HG02973 (cell line): ENCODE data around the gene AP5S1.

Experiments used
- ATAC-seq: cut with Tn5 transposase; IDR thresholded peaks from one replicate; pipeline ENCODE4 v1.9.1; 2021; ENCODE audit warnings: moderate library complexity; ENCODE audit not compliant: unreplicated experiment

Gene AP5S1

GRCh38 chr20:3820048-3820900 lies at the start of gene AP5S1:
TSS of gene AP5S1 (plus strand) at chr20:3820547. CDS start at chr20:3822118, 1,571 bp downstream.
- peak; percentile 73 for ATAC-seq

DNA sequence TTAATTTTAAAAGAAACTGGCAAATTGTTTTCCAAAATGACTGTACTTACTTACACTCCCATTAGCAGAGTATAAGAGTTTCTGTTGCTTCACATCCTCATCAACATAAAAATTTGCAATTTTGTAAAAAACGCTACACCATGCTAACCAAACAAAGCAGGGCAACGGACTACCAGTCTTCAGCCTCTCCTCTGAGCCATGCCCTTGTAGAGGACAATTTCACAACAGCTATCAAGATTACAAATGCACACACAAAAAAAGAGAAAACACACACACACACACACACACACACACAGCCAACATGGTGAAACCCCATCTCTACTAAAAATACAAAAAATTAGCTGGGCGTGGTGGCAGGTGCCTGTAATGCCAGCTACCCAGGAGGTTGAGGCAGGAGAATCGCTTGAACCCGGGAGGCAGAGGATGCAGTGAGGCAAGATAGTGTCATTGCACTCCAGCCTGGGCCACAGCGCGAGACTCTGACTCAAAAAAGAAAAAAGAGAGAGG lies 48.7 kb upstream of the AP5S1 start:
- ATAC-seq: no peak

GRCh38 chr20:3775457-3776108 lies 44.8 kb upstream of the AP5S1 start:
- no peak for ATAC-seq

DNA sequence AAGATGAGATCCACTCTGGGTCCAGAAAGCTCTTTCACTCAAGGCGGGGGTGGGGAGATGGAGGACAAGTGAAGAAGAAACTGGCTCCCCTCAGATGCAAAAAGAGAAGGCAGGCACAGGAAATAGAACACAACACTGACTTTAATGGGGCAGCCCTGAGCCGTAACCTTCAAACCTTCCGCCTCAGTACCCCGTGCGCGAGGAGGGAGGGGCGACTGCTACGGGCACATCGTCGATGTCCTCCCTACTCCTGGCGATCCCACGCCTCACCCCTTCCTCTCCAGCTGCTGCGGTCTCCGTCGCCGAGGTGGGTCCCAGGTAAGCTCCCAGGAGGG lies 43.0 kb upstream of the AP5S1 start:
- ATAC-seq: no peak

DNA sequence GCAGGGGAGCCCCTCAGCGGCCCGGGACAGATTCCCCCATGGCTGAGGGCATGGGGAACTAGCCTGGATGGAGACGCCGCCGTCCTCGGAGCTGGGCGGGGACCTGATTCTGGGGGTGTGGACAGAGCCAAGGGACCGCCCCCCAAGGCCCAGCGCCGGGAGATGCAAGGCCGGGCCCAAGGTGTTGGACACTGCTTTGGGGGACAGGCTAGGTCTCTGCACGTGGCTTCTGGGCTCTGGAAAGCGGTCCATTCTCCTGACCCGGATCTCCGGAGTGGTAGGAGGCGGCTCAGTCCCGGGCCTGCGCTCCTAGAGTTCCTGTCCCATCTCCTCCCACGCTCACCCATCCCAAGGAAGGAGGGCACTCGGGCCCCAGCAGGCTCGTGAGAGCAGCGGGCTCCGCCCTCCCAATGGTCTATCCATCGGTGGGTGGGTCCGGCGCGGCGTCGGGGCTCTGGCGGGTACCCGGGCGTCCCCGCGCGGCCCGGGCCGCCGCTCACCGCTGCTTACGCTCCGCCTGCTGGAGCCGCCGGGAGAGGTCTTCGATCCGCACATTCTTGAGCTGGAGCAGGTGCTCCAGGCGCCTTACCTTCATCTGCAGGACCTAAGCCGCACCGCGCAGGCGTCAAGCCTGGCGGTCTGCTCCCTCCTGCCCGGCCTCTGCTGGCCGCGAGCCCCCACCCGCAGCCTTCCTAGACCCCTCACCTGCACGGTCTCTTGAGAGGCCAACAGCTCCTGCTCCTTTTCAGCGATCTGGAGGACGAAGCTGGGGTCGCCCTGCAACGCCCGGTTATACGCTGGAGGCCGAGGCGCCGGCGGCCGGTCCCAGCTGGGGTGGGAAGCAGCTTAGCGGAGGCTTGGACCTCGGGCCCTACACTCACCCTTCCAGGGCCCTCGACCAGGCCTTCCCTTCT lies 42.4 kb upstream of the AP5S1 start:
- ATAC-seq: no peak

GRCh38 chr20:3778976-3779375 lies 41.4 kb upstream of the AP5S1 start:
- no peak for ATAC-seq

- no peak for ATAC-seq
These were observed 39.0 kb upstream of the AP5S1 start, which contains the start of gene SPEF1 for GRCh38 chr20:3781153-3781910. TSS of gene SPEF1 (minus strand) at chr20:3781448. CDS start at chr20:3781287, 161 bp downstream.

GRCh38 chr20:3782597-3782996 lies 37.8 kb upstream of the AP5S1 start:
- ATAC-seq: no peak

DNA sequence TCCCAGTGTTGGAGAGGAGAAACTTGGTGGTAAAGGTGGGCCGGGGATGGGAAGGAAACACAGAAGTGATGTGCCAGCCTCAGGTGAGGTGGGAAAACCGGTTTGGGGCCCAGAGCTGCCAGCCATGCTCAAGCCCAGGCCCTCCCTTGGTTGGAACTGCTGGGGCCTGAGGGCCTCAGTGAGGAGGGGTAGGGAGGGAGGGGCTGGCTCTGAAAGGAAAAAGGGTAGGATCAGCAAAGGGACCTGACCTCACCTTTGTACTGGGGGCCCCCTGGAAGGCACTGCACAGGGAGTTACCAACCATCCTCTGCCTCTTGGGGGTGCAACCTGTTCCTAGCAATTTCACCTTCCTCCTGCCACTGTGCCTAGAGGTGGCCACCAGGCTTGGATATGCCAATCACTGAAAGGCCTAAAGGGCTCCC lies 37.3 kb upstream of the AP5S1 start:
- no peak for ATAC-seq

GRCh38 chr20:3783511-3784195 lies 36.7 kb upstream of the AP5S1 start:
- ATAC-seq: no peak

GRCh38 chr20:3784216-3784853 lies 36.0 kb upstream of the AP5S1 start:
- ATAC-seq: no peak

DNA sequence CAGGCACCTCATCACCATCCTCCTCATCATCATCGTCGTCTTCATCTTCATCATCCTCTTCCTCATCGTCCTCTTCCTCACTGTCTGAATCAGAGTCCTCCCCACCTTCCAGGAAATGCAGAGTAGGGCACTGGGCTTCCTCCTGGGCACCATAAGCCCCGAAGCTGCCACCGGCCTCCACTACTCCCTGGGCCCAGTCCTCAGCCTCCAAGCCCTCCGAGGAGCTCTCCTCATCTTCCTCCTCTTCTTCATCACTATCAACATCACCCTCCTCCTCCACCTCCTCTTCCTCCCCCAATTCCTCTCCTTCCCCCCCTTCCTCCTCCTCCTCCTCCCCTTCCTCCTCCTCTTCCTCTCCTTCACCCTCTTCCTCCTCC lies 35.5 kb upstream of the AP5S1 start:
- no peak for ATAC-seq

DNA sequence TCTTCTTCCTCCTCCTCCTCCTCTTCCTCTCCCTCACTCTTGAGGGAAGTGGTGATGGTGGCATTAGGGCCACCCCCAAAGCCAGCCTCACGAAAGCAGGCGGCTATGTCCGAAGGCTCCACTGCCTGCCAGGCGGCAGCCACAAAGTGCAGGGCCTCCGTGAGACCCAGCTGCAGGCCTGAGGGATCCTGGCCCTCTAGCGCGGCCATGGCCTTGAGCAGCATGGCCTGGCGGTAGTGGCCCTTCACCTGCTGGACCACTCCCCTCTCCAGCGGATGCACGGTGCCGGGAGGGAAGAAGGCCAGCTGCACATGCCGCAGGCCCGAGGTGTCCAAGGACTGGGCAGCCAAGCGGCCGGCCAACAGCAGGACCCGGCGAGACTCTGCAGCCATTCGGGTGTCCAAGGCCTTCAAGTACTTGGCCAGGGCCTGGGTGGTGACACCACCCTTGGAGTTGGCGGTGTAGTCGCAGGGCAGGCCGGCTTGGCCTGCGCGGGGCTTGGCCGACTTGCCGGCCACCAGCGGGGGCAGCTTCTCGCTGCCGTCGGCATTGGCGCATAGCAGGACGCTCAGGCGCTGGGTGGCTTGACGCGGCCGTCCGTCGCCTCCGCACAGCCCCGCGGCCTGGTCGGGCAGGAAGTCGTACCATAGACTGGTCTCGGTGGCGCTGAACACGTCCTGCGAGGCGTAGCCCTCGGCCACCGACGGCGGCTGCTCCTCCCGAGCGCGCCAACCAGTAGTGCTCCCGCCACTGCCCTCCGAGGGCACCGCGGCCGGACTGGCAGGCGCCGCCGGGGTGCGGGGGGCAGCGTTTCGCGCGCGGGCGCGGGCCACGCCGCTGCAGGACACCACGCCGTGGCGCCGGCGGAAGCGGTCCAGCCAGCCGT lies 34.9 kb upstream of the AP5S1 start:
- ATAC-seq: peak; percentile 4

GRCh38 chr20:3786126-3786484 lies 34.2 kb upstream of the AP5S1 start:
- ATAC-seq: peak; percentile 24

- ATAC-seq: peak; percentile 73
These were observed 33.6 kb upstream of the AP5S1 start, which contains the start of gene CENPB for GRCh38 chr20:3786665-3787323. TSS of gene CENPB (minus strand) at chr20:3786740. CDS start at chr20:3786483, 257 bp downstream.

- ATAC-seq: no peak
These were observed 32.9 kb upstream of the AP5S1 start for GRCh38 chr20:3787324-3788014.

- no peak for ATAC-seq
These were observed 31.6 kb upstream of the AP5S1 start for GRCh38 chr20:3788685-3789155.
